ENCODE results near the gene TMOD1.

- TF ChIP-seq POLR2AphosphoS5 (IDR thresholded peaks at IDR 0.05; ENCODE audit: low read depth, low read length) (no peak), POLR2A (IDR thresholded peaks at IDR 0.05; ENCODE audit: control extremely low read depth in 1 of 2, low read depth in 2 of 2, low read length in 2 of 2) (no peak), GTF2F1 (IDR thresholded peaks at IDR 0.05; ENCODE audit: borderline replicate concordance, low read depth, low read length) (no peak), SP4 (IDR thresholded peaks at IDR 0.05; ENCODE audit: low read length) (no peak)
Measured at GRCh38 chr9:97514531-97514930, 13.1 kb downstream of the TMOD1 start.

Data from H1 (cell line).